Karpas-422 (cell line): ENCODE results near the gene SLITRK4. TPM values are rescaled to one million over a fixed set of nuclear protein-coding genes. Genes with fewer than 3 reads are reported as not detected.

Experiments
- DNase-seq: peaks from one replicate; pipeline ENCODE4 v3.0.0-alpha.2; 2015
- H2AFZ ChIP-seq: fragments of 200-600 bp; sonication (generic); 2 replicates; pipeline ENCODE4 v1.6.1; 2014; ENCODE audit warnings: antibody characterized with exemption, low read length, mixed read lengths
- H3K27ac ChIP-seq: fragments of 200-600 bp; sonication (generic); 2 replicates; pipeline ENCODE4 v1.5.1; 2014; ENCODE audit warnings: mild to moderate bottlenecking, low read length, moderate library complexity
- H3K27me3 ChIP-seq: fragments of 200-600 bp; sonication (generic); 2 replicates; pipeline ENCODE4 v1.6.1; 2014; ENCODE audit warnings: low read length, mixed read lengths
- H3K36me3 ChIP-seq: fragments of 200-600 bp; sonication (generic); 2 replicates; pipeline ENCODE4 v1.6.1; 2014; ENCODE audit warnings: low read length, mixed read lengths; ENCODE audit not compliant: insufficient read depth
- H3K4me1 ChIP-seq: fragments of 200-600 bp; sonication (generic); 2 replicates; pipeline ENCODE4 v1.6.1; 2014; ENCODE audit warnings: mild to moderate bottlenecking, low read length, mixed read lengths
- H3K4me2 ChIP-seq: fragments of 200-600 bp; sonication (generic); 2 replicates; pipeline ENCODE4 v1.6.1; 2014; ENCODE audit warnings: low read length, low read depth, mild to moderate bottlenecking; ENCODE audit not compliant: poor library complexity, severe bottlenecking
- H3K4me3 ChIP-seq: fragments of 200-600 bp; sonication (generic); 2 replicates; pipeline ENCODE4 v1.5.1; 2014; ENCODE audit warnings: mild to moderate bottlenecking, antibody characterized with exemption, low read length, mixed read lengths
- H3K79me2 ChIP-seq: fragments of 200-600 bp; sonication (generic); 2 replicates; pipeline ENCODE4 v1.6.1; 2014; ENCODE audit warnings: mild to moderate bottlenecking, low read length, mixed read lengths
- H3K9ac ChIP-seq: fragments of 200-600 bp; sonication (generic); 2 replicates; pipeline ENCODE4 v1.6.0; 2014; ENCODE audit warnings: low read length
- H3K9me2 ChIP-seq: fragments of 200-600 bp; sonication (generic), shearing (Covaris generic); replicated peaks from 2 replicates; pipeline ENCODE4 v1.6.0; 2014; ENCODE audit warnings: mild to moderate bottlenecking, low read length, moderate library complexity; ENCODE audit not compliant: insufficient read depth
- H3K9me3 ChIP-seq: fragments of 300-700, 200-600 bp; sonication (generic); 2 replicates; pipeline ENCODE4 v1.6.1; 2014; ENCODE audit warnings: low read length, mixed read lengths
- H4K20me1 ChIP-seq: fragments of 200-600 bp; sonication (generic); 2 replicates; pipeline ENCODE4 v1.6.1; 2014; ENCODE audit warnings: mild to moderate bottlenecking, antibody characterized with exemption, low read length, low read depth; ENCODE audit not compliant: insufficient read depth
- total RNA-seq: library from RNA; depleted of rRNA; stranded (reverse); fragments of >200 nt; shearing (Covaris generic); gene quantifications from 2 replicates; pipeline ENCODE4 v1.2.3, GENCODE V29; 2014; ENCODE audit warnings: low replicate concordance; rRNA removed

The SLITRK4 gene
- total RNA-seq, 1 experiment from 2014 or later = not detected

DNA sequence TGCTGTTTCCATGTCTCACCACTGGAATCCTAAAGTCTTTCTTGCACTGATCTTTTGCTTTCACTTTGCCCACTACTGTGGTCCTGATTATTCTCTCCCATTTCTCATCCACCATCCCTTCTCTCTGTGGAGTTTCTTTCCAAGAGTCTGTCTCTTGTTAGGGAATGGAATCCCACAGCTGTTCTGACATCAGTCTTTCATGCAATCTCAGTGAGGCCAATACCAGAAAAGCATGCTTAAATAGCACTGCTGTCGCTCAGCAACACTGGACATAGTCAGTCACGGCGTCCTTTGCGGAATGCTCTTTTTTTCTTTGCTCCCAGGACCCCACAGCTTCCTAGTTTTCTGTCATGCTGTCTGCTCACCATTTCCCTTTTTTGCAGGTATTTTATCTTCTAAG lies 20.1 kb downstream of the SLITRK4 start:
- H3K27ac ChIP-seq = no peak overlapping the region
- no peak overlapping the region for H3K9ac ChIP-seq
- H3K4me3 ChIP-seq = no peak overlapping the region
- H3K4me2 ChIP-seq = no peak overlapping the region
- DNase-seq = no peak
- no peaks in the 10 kb centered on the region for H3K79me2 ChIP-seq
- no peak overlapping the region for H2AFZ ChIP-seq
- no peaks in the 10 kb centered on the region for H3K36me3 ChIP-seq
- H3K27me3 ChIP-seq = no peaks in the 10 kb centered on the region
- no peaks in the 10 kb centered on the region for H3K9me2 ChIP-seq
- H3K4me1 ChIP-seq = no peaks in the 10 kb centered on the region
- H4K20me1 ChIP-seq = no peaks in the 10 kb centered on the region
- H3K9me3 ChIP-seq = peaks cover 3% of the 10 kb centered on the region

GRCh38 chrX:143601809-143602208 lies 34.1 kb downstream of the SLITRK4 start:
- DNase-seq = no peak
- Histone ChIP-seq H2AFZ (no peak overlapping the region), H3K9ac (no peak overlapping the region), H3K9me2 (no peaks in the 10 kb centered on the region), H3K9me3 (peaks cover 6% of the 10 kb centered on the region), H3K27me3 (no peaks in the 10 kb centered on the region), H3K4me1 (no peaks in the 10 kb centered on the region), H4K20me1 (no peaks in the 10 kb centered on the region), H3K36me3 (no peaks in the 10 kb centered on the region), H3K27ac (no peak overlapping the region), H3K4me3 (no peak overlapping the region), H3K4me2 (no peak overlapping the region), H3K79me2 (no peaks in the 10 kb centered on the region)

GRCh38 chrX:143581240-143581639 lies 54.7 kb downstream of the SLITRK4 start:
- Histone ChIP-seq H3K4me1 (no peaks in the 10 kb centered on the region), H3K27me3 (no peaks in the 10 kb centered on the region), H3K4me2 (no peak overlapping the region), H3K9ac (no peak overlapping the region), H3K9me2 (no peaks in the 10 kb centered on the region), H3K79me2 (no peaks in the 10 kb centered on the region), H2AFZ (no peak overlapping the region), H3K27ac (no peak overlapping the region), H3K36me3 (no peaks in the 10 kb centered on the region), H4K20me1 (no peaks in the 10 kb centered on the region), H3K9me3 (peaks cover 36% of the 10 kb centered on the region), H3K4me3 (no peak overlapping the region)
- no peak for DNase-seq

DNA sequence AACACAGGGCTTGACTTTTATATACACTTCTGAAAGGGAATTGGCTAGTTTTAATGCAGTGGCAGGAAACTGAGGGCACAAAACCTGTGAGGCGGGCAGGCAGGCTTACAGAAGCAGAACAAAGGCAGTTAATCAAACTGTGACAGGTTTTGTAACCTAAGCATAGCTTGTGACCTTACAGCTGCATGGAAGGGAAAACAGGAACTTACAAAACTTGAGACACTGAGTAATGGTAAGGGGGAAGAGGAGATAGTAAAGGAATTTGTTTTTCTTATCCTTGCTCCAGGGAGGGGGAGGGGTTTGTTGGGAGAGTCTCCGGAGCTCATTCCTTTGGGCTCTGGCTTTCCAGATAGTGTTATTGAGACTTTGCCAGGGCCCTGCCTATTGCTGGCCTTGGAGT lies 55.6 kb downstream of the SLITRK4 start:
- Histone ChIP-seq H3K27ac (no peak overlapping the region), H4K20me1 (no peaks in the 10 kb centered on the region), H3K4me2 (no peak overlapping the region), H2AFZ (no peak overlapping the region), H3K4me3 (no peak overlapping the region), H3K36me3 (no peaks in the 10 kb centered on the region), H3K79me2 (no peaks in the 10 kb centered on the region), H3K4me1 (no peaks in the 10 kb centered on the region), H3K9ac (no peak overlapping the region), H3K9me3 (peaks cover 31% of the 10 kb centered on the region), H3K27me3 (no peaks in the 10 kb centered on the region), H3K9me2 (no peaks in the 10 kb centered on the region)
- no peak for DNase-seq

Other genes with a start within 250 kb of the SLITRK4 start
- gene SPANXN3, start 118.6 kb downstream of the SLITRK4 start, total RNA-seq = not detected in 2 replicates
- gene SPANXN2, start 84.7 kb upstream of the SLITRK4 start, total RNA-seq = not detected in 2 replicates
- gene UBE2NL, start 248.0 kb upstream of the SLITRK4 start, total RNA-seq = not detected in 2 replicates